ENCODE measurements around the gene FBXL4.

GRCh38 chr6:98946266-98946878, 1.4 kb downstream of the FBXL4 start:
- TF ChIP-seq CTCF (conservative IDR thresholded peaks at IDR 0.05; ENCODE audit: low read length) (no peak), EZH2phosphoT487 (IDR thresholded peaks at IDR 0.05; ENCODE audit: borderline replicate concordance, low read depth, low read length) (no peak)
